Fibroblast of villous mesenchyme (primary cell): ENCODE data around the gene CBFA2T3. TPM values are rescaled to one million over a fixed set of nuclear protein-coding genes. Genes with fewer than 3 reads are reported as not detected.

Experiments
- DNase-seq: peaks from one replicate; pipeline ENCODE4 v3.0.0-alpha.2; 2010; ENCODE audit warnings: low read depth
- H3K4me3 ChIP-seq: 2 replicates; pipeline ENCODE4 v1.5.1; 2011; ENCODE audit warnings: low read depth, mild to moderate bottlenecking, low read length
- total RNA-seq: library from RNA; depleted of rRNA; stranded (reverse); fragments of >200 nt; gene quantifications from 2 replicates; pipeline ENCODE4 v1.2.3, GENCODE V29; 2012
- TF ChIP-seq, protein P1 (sequence below): IDR thresholded peaks from 2 replicates; pipeline ENCODE4 v1.5.1; 2012; ENCODE audit warnings: low read depth, mild to moderate bottlenecking, low read length; ENCODE audit not compliant: insufficient read depth

The CBFA2T3 gene
- total RNA-seq, 1 donor, result not detected

- no peak overlapping the region for H3K4me3 ChIP-seq
- no peak for DNase-seq
- TF ChIP-seq, protein P1, sequence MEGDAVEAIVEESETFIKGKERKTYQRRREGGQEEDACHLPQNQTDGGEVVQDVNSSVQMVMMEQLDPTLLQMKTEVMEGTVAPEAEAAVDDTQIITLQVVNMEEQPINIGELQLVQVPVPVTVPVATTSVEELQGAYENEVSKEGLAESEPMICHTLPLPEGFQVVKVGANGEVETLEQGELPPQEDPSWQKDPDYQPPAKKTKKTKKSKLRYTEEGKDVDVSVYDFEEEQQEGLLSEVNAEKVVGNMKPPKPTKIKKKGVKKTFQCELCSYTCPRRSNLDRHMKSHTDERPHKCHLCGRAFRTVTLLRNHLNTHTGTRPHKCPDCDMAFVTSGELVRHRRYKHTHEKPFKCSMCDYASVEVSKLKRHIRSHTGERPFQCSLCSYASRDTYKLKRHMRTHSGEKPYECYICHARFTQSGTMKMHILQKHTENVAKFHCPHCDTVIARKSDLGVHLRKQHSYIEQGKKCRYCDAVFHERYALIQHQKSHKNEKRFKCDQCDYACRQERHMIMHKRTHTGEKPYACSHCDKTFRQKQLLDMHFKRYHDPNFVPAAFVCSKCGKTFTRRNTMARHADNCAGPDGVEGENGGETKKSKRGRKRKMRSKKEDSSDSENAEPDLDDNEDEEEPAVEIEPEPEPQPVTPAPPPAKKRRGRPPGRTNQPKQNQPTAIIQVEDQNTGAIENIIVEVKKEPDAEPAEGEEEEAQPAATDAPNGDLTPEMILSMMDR, result no peak
Observed at GRCh38 chr16:89022051-89022836, 45.2 kb upstream of the CBFA2T3 start.

- TF ChIP-seq, protein P1, result no peak
- DNase-seq, result no peak
- H3K4me3 ChIP-seq, result no peak overlapping the region
Observed at GRCh38 chr16:89020925-89021595, 44.1 kb upstream of the CBFA2T3 start.

GRCh38 chr16:89020068-89020924 is 43.3 kb upstream of the CBFA2T3 start:
- TF ChIP-seq, protein P1, result no peak
- no peak overlapping the region for H3K4me3 ChIP-seq
- no peak for DNase-seq

DNA sequence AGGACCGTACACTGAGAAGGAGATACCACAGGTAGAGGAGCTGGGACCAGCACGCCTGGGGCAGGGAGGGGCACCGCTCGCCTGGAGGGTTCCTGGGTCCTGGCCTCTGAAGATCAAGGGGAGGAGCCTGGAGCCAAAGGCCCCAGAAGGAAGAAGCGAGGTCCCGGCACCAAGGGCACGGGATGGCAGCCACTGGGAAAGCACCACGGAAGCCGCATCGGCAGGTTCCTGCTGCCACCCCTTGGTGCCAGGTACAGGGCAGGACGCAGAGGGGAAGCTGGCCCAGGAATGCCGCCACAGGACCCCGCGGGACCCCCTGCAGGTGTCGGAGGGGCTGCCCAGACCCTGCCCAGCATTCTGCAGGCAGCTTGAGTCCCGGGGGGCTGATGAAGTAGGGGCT is 42.5 kb upstream of the CBFA2T3 start:
- DNase-seq, result no peak
- TF ChIP-seq, protein P1, result no peak
- H3K4me3 ChIP-seq, result no peak overlapping the region

GRCh38 chr16:89018282-89019158 is 41.5 kb upstream of the CBFA2T3 start:
- TF ChIP-seq, protein P1, result no peak
- no peak overlapping the region for H3K4me3 ChIP-seq
- no peak for DNase-seq
